ENCODE results near the gene S1PR3. TPM values are rescaled to one million over a fixed set of nuclear protein-coding genes. Genes with fewer than 3 reads are reported as not detected.

Gene S1PR3
- total RNA-seq, 1 donor from 2014 or later: 11.8 TPM

DNA sequence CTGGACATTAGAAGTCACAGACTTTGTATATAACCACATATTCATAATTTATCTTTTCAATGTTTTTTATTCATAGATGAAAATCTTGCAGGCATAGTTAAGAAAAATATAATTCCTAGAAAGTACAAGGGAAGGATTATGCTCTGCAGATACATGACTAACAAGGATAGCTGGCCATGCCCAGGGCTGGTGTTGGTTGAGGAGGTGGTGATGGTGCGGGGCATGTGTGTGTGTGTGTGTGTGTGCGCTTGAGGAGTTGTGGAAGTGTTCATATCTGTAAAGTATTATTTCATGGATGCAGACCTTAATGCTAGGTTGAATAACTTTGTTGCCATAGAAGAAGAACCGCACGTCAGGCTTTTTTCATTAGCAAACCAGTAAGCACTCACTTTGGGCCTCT, 1.3 kb downstream of the S1PR3 start:
- no peak for DNase-seq (ENCODE audit: low spot score)

DNA sequence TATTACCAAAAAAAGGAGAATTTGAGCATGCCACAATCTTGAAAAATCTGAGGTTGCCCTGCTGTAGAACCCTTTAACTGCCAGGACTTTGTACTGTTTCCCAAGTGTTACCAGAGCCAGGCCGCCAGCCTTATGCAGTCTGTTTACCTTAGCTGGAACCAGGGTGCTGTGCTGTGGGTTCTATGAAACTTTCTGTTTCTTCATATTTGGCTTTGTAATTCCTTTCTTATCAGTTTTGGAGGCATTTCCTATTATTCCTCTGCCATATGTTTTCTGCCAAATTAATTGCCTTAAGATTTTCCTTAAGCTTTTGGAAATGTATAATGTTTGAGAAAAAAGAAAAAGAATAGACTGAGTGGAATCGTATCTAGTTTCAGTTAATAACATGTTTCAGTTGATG, 2.1 kb downstream of the S1PR3 start:
- no peak for DNase-seq (ENCODE audit: low spot score)

DNA sequence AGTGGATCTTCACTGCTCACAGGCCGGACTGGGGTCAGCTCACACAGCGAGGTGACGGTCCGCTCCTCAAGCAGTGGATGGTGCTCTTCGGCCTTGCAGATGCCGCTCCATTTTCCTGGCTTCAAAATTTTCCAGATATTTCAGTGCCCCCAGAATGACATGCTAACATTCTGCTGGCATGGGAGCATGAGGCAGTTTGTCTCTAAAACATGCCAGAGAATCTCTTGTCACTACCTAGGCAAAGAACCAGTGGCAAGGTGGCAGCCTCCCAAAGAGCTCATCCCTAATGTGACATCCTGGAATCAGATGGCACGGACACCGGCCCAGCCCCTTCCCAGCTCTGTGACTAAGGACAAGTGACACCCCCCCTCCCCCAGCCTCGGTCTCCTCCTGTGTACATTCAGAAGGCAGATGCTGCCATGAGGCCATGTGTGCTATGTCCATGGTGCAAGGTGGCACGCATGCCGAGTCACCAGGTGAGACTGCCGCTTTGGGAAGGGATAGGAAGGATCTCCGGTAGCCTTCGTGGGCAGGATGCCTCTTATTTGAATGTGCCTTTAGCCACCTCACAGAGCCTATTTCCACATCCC, 2.7 kb downstream of the S1PR3 start:
- DNase-seq (ENCODE audit: low spot score): no peak

DNA sequence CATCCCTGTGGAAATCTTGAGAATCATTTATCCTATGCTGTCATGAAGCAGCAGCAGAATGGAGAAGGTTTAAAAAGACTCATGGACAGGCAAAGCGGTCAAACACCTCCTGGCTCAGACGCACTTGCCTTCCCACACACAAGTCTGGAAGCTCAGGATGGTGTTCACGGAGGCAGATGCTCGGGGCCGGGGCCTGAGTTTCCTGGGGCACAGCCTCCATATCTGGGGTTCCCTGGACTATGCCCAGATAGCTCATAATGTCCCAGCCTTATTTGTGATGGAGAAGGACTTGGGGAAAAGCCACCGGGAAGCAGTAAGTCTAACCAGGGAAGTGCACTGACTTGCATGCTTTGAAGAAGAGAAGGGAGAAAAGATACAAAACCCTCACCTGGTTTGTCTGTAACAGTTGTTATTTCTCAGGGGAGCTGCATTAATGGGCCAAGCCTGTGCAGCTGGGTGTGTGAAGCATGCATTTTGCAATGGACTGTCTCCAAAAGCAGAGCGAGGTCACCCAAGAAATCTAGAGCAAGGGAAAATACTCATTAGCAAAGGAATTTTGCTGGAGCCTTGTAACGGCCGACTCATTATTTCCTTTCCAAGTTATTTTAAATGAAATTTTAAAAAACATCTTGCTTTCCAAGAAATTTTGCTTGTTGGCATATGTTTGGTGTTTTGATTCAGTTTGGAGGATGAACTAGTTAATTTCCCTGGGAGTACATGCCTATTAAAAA, 3.4 kb downstream of the S1PR3 start:
- DNase-seq (ENCODE audit: low spot score): peak; percentile 36

DNA sequence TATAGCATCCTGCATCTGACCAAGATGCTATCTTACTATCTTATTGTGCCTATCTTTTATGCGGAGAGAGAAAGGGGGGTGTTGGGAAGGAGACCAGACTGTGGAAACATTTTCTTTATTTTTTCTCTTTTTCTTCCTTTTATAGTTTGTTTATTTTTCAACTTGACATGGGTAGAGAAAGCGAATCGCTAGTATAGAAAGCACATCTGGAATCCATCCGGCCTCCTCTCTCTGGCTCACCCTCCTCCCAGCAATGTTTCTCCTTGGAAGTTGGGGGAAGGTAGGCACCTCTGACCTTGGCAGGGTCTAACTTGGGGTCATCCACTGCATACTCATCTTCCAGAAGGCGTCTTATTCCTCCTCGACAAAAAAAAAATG, 3.9 kb downstream of the S1PR3 start:
- DNase-seq (ENCODE audit: low spot score): no peak

DNA sequence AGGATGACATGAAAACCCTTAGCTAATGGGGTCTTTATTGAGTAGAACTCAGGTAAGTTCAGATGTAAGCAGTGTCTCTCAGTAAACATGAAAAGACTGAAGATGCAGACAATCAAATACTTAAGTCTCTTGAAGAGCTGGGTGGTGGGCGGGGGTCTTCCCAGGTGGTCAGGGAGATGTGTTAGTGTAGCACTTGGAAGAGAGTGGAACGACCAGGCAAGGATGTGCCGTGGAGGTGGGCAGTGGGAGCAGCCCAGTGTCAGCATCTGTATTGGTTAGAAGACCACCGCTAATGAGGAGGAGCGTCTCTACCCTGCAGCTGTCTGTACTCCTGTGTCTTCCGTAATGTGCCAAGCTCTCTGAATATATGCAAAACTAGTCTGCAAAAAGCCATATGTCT, 4.4 kb downstream of the S1PR3 start:
- no peak for DNase-seq (ENCODE audit: low spot score)

DNA sequence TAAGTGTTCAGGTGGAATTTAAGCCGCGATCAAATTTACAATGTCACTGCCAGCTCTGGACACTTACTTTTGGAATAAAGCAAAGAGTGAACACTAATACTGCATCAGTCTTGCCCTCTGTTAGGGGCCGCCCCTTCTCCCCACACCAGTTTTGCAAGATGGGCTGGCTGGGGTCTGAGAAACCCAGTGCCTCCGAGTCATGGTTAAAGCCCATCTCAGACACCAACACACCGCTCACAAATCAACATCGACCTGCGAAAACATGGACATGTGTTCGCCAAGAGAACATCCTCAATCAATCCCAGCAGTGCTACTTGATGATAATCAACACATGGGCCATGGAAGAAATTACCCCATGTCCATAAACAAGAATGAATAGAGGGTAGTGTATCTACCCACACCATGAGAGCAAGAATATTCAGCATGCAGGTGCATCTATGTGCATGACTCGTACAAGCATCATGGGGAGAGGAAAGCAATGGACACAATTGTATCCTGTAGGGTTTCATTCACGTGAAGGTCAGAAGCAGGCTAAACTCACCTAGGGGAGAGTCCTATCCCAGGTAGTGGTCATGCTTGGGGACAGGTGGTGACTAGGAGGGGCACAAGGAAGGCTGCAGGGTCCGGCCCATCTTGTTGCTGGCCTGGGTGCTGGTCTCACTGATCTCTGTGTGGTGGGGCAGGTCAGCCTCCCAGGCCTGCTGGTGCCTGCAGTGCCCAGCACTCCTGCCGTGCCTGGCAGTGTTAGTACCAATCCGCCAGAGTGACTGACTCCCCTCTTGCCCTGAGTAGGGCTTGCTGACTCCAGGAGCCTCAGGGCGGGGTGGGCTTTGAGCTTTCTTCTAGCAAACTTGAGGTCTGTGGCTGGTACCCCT, 5.0 kb downstream of the S1PR3 start:
- DNase-seq (ENCODE audit: low spot score): no peak

DNA sequence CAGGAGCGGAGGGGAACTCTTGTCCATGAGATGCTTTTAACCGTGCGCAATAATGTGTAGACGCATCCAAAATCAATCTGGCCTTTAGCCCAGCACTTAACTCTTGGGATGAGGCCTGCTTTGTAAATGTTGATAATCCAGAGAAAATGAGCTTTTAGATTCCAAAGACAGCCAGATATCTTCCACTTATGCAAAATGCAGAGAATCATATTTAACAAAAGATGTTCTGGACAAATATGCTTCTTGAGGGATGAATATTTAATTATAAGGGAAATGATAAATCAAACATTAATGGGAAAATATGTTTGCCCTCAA, 5.6 kb downstream of the S1PR3 start:
- no peak for DNase-seq (ENCODE audit: low spot score)

DNA sequence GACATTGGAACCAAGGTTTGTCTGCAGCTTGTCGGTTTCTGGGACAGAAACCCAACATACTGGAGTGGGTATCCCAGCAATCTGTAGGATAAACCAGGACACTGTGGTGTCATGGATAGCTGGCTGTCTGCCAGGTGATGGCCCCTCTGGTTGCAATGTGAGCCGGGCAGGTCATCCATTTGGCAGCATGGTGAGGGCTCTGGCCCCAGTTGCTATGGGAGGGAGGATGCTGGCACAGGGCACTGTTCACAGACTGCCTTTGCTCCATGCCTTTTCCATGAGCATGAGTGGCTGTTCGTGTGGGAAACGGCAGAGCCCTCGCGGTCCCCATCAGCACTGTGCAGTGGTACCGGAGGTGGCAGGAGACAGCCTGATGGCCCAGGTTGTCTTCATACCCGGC, 6.4 kb downstream of the S1PR3 start:
- no peak for DNase-seq (ENCODE audit: low spot score)

DNA sequence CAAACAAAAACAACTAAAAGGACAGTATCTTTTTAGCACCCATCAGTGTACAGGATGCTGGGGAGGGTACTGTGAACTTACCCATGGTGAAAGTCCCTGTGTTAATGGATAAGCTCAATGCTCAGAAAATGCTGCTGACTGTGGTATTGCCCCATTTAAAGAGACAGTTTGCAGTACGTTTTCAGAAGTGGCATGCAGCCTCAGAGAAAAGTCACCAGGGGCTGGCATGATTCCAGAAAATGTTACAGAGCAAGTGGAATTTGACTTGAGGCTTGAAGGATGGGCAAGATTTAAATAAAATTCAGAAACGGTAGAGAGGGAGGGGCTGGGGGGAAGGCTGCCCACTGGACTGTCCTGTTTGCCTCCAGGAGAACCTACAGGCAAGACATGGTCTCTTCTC, 7.2 kb downstream of the S1PR3 start:
- DNase-seq (ENCODE audit: low spot score): peak; percentile 54

DNA sequence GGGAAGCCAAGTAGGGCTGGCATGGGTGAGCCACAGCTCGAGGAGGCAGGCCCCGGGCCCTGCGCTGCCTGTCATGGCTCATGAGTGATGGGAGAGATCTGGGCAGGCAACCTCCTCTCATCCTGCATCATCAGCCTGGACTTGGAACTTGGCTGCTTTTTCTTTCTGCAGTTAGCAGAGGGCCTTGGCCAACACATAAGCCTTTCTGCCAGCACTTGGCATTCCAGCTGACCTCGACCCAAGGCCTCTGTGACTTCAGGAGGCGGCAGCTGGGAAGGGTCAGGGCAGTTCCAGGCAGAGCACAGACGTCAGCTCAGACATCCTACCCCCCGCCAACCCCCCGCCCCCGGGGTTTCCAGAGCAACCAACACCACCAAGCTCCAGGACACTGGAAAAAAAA, 7.6 kb downstream of the S1PR3 start:
- peak; percentile 68 for DNase-seq (ENCODE audit: low spot score)

DNA sequence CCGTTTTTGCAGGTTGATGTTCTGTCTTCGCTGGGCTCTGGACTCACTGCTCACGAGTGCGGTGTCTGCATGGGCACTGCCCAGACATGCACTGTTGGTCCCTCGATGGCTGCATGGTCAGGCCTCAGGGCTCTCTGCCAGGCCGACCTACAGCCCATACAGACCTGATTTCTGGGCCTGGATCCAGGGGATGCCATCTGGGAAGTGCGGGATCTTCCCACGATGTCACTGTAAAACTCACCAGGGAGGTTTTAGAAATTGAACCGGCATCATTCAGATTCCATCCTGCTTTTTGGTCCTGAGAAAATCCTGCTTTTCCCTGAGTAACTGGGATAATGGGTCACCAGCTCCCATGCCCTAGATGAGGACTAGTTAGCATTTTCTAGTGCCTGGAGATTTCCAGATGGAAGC, 9.1 kb downstream of the S1PR3 start:
- DNase-seq (ENCODE audit: low spot score): no peak

DNA sequence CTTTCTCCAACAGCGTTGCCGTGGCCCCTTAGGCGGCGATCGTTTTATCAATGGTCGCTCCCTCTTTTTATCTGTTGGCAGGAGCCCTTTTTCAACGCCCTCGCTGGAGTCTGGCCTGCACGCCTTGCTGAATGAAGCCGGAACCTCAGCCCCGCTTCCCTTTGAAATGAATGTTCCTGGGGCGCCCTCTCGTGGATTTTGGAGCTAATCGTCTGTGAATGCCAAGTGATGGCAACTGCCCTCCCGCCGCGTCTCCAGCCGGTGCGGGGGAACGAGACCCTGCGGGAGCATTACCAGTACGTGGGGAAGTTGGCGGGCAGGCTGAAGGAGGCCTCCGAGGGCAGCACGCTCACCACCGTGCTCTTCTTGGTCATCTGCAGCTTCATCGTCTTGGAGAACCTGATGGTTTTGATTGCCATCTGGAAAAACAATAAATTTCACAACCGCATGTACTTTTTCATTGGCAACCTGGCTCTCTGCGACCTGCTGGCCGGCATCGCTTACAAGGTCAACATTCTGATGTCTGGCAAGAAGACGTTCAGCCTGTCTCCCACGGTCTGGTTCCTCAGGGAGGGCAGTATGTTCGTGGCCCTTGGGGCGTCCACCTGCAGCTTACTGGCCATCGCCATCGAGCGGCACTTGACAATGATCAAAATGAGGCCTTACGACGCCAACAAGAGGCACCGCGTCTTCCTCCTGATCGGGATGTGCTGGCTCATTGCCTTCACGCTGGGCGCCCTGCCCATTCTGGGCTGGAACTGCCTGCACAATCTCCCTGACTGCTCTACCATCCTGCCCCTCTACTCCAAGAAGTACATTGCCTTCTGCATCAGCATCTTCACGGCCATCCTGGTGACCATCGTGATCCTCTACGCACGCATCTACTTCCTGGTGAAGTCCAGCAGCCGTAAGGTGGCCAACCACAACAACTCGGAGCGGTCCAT, 10.0 kb downstream of the S1PR3 start:
- peak; percentile 95 for DNase-seq (ENCODE audit: low spot score)

DNA sequence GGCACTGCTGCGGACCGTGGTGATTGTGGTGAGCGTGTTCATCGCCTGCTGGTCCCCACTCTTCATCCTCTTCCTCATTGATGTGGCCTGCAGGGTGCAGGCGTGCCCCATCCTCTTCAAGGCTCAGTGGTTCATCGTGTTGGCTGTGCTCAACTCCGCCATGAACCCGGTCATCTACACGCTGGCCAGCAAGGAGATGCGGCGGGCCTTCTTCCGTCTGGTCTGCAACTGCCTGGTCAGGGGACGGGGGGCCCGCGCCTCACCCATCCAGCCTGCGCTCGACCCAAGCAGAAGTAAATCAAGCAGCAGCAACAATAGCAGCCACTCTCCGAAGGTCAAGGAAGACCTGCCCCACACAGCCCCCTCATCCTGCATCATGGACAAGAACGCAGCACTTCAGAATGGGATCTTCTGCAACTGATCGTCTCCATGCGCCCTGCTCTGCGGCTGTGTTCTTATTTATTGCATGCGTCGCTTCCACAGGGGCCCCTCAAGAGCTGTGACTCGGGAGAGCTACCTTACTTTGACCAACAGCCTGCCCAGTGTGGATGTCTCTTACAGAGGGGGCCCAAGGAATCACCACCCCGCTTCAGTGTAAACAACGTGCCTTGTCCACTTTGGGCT, 10.8 kb downstream of the S1PR3 start:
- DNase-seq (ENCODE audit: low spot score): no peak

DNA sequence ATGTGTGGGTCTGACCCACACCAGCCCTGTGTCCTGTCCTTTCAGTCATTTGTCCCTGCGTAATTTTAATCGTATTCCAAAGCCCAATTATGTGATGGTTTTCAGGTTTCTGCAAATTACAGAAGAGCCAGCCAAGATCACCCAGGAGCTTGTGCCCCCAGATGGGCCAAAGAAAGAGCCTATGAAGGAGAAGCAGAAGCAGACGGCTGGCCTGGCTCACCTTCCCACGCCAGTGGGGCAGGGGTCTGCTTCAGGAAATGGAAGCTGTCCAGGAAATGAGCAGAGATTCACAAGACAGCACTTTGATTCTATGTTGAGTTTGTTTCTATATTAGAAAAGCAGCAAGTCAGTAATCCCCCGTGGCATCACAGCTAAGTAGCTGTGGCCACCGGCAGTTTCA, 11.7 kb downstream of the S1PR3 start:
- no peak for DNase-seq (ENCODE audit: low spot score)

DNA sequence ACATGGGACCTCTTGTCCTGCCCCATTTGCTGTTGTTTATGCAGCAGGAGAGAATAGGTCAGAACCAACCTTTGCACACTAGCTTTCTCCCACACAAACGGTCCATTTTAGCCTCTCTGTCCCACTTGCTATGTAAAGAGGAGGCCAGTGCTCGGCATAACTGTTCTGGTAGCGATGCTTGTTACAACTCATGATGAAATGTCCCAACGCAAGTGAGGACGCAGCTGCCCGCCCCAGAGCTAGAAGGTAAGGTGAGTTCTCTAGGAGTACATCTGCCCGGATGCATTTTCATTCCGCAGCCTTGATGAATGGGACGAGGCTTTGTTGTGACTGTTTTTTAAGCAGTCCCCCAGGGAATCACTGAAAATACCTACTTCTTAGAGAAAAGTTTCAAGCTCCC, 14.1 kb downstream of the S1PR3 start:
- DNase-seq (ENCODE audit: low spot score): no peak

DNA sequence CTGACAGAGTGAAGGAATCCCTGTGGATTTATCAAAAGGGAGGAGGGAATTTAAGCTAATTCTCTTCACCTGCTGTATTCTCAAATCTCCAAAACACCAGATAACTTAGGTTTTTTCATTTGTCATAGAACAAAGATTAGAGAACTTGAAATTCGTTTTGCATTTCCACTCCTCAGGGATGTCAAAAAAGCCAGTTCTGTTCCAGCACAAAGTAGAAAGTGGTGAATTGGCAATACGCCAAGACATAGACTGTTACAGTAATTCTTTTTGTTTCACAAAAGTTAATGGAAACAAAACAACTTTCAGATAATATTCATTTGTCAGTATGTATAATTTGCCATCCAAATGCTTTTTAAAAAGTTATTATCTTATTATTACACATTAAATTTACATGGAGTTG, 15.0 kb downstream of the S1PR3 start:
- no peak for DNase-seq (ENCODE audit: low spot score)

DNA sequence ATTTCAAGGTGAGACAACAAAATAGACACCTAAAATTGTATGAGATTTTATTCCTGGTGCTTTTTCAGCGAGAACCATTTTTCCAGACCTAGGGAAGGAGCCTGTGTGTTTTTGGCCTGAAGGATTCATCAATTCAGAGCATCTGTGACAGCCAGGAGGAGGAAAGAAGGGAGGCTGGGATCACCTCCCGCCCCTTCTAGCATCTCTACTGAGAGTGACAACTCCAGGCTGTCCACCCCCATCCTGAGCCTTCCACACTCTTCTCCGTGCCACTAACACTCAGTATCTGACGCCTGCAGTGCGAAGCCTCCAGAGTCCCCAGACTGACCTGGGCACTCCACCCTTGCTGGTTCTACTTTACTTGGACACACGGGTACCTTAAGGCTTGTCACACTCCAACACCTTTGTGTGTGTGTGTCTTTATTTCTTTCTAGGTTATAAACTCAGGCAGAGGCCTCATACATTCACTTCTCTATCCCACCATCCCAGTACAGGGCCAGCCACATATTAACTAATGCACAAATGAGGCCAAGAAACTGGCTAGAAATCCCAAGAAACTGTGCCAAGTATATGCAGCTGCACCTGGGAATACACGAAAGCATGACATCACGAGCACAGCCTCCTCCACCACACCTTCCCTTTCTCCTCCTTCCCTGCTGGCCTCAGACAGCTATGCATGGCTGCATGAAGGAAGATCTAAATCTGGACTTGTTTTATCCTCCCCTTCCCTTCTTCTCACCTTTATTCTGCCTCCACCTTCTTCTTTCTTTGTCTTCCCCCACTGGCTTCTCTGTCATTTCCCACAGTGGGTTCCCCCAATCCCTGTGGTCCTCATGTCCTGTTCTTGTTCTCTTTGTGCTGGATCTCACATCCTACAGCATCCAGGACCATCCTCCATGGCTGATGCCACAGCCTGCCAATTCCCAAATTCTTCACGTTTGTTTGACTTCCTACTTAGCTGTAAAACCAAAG, 16.0 kb downstream of the S1PR3 start:
- DNase-seq (ENCODE audit: low spot score): no peak

DNA sequence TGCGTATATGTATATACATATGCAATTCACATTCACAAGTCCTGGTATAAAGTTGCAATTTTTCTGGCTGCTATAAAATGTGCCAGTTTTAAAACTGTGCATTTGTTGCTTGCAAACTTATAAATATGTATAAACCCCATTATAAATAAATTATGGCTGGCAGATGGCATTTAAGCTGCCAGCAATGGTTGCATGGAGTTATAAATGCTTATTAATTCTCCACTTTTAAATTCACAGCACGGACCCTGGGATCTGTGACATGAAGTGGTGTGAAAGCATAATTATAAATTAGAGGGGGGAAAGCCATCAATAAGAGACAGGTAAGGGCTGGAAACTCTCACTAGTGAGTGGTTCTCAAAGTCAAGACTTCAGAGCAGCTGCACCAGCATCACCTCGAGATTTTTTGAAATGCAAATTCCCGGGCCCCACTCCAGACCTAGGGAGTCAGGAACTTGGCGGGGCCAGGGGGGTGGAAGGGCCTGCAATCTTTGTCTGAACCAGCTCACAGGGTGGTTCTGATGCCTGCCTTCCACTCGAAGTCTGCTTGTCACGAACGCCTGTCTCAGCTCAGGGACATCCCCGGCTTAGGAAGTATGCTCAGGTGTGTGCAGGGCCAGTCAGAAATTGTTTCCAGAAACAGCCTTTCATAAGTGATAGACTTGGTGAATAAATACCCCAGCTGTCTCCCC, 16.9 kb downstream of the S1PR3 start:
- no peak for DNase-seq (ENCODE audit: low spot score)
